ENCODE results near the gene CXXC5.
"Not testable (repeated sequence)": the region's sequence is repeated elsewhere in the genome, so short reads cannot be mapped to it uniquely, and the experiment has no call there.

CXXC5 gene

GRCh38 chr5:139696894-139697658, 48.9 kb downstream of the CXXC5 start:
- DNase-seq = no peak

DNA sequence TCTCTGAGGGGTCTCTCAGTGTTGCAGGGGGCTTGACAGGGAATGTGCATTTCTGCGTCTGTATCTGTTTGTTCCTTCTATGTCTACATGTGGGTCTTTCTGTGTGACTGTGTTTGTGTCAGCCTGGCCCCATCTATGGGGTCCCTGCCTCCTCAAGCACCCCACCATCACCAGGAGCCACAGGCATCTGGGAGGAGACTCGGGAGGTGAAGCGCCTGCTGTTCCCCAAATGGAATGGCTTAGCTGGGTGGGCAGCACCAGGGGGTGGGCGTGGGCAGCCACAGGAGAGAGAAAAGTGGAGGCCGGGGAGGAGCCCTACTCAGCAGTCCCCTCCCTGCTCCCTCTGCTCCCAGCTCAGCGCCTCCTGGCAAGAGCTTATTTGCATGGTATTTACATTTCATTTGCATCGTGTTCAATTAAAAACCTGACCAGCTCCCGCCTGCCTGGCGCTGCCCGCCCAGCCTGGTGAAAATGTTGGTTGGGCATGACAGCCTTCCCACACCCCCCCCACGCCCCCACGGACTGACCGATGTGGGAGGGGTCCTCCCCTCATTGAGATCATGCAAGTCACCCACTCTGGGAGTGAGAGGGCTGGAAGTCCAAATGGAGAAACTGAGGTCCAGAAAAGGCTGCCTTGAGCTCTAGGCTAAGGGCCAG, 50.5 kb downstream of the CXXC5 start:
- peak; percentile 75 for DNase-seq

DNA sequence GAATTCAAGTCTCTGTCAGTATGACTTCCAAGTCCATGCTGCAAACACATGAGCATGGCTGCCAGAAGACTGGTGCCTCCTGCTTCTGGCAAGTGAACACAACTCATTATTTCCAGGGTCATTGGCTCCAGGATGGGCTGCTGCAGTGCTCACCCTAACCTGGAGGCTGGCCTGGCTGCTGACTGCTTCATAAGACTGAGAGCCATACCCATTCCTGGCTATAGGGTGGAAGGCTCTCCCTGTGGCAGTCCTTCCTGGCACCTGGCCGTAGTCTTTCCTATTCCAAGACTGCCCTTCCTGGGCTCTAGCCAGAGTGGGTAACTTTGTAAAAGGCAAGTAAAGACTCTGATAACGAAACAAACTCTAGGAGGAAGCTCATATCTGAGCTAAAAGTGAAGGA, 51.2 kb downstream of the CXXC5 start:
- DNase-seq = no peak

DNA sequence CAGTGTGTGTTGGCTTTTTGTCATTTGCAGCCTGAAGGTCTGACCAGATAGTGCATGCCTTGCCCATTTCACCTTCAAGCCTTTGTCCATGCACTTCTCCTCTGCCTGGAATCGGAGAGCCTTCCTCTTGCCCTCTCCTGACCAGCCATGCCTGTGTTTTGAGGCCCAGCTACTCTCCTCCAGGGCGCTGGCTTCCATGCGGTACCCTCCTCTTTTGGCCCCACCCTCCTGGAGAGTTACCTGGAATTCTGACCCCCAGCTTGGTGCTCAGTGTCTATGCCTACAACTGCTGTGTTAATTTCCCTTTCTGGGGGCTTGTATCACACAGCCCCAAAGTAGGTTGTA, 52.5 kb downstream of the CXXC5 start:
- no peak for DNase-seq

GRCh38 chr5:139701056-139701741, 53.0 kb downstream of the CXXC5 start:
- DNase-seq = no peak

GRCh38 chr5:139702548-139702947, 54.4 kb downstream of the CXXC5 start:
- no peak for DNase-seq

DNA sequence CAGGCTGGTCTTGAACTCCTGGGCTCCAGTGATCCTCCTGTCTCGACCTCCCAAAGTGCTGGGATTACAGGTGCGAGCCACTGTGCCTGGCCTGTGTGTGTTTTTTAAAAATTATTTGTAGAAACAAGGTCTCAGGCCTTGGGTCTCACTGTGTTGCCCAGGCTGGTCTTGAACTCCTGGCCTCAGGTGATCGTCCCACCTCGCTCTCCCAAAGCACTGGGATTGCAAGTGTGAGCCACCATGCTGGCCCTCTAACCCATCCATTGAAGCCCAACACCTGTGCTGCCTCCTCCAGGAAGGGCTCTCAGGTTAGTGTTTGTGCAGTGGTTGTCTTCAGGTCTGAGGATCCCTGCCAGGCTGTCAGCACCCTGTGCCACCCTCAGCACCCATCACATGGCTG, 56.6 kb downstream of the CXXC5 start:
- no peak for DNase-seq

- no peak for DNase-seq
These were observed 57.0 kb downstream of the CXXC5 start for GRCh38 chr5:139705191-139705590.

DNA sequence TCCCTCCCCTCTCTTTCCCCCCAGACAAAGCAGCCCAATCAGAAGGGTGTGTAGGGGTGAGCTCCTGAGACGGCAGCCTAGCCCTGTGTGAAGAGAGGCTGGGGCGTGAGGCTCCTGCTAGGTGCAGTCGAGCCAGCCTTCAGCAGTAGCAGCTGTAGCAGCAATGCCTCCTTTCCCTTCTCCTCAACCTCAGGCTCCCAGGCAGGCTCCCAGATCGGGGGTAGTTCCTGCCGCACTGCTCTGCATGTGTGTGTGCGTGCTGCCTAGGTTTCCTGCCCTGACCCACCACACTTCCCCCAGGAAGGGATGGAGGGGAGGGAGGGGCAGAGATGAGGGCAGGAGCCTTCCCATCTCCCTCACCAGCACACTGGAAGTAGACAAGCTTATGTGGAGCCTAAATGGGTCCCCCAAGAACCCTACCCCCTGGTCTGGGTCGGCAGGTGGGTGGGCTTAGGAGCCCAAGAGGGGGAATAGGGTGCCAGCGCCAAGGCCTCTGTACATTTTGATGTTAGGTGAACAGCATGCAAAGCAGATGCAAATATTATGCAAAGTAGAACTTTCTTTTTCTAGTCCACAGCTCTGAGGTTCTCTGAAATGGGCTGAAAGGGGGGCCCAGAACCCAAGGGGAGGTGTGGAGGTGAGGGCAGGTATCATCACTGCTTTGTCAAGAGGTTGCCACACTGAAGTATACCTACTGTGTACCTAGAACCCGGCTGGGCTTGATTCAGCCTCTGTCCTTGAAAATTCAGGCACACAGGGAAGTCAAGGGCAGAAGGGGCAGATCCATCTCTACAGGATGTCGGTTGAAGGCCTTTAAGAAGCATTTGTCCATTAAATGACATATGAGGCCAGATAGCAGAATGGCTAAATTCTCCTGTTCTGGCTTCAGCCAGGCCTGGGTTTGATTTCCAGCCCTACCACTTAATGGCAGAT, 57.8 kb downstream of the CXXC5 start:
- DNase-seq = no peak

- no peak for DNase-seq
These were observed 59.4 kb downstream of the CXXC5 start for GRCh38 chr5:139707445-139708003.

DNA sequence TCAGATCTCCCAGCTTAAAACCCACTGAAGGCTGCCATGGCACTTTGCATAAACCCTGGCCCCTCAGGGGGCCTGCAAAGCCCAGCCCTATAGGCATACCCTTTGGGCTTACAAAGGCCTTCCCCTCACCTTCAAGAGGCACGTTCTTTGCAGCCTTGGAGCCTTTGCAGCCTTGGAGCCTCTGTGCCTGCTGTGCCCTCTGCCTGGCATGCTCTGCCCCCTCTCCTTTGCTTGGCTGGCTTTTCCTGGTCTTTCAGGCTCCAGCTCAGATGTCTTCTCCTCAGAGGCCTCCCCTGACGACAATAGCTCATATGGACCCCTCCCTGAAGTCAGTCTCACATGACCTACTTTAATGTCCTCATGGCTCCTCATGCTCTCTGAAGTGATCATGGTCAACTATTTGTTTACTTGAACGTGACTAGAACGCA, 60.3 kb downstream of the CXXC5 start:
- DNase-seq = no peak

GRCh38 chr5:139708877-139709581, 60.9 kb downstream of the CXXC5 start:
- DNase-seq = peak; percentile 82

- DNase-seq = no peak
These were observed 61.6 kb downstream of the CXXC5 start for GRCh38 chr5:139709582-139710318.

DNA sequence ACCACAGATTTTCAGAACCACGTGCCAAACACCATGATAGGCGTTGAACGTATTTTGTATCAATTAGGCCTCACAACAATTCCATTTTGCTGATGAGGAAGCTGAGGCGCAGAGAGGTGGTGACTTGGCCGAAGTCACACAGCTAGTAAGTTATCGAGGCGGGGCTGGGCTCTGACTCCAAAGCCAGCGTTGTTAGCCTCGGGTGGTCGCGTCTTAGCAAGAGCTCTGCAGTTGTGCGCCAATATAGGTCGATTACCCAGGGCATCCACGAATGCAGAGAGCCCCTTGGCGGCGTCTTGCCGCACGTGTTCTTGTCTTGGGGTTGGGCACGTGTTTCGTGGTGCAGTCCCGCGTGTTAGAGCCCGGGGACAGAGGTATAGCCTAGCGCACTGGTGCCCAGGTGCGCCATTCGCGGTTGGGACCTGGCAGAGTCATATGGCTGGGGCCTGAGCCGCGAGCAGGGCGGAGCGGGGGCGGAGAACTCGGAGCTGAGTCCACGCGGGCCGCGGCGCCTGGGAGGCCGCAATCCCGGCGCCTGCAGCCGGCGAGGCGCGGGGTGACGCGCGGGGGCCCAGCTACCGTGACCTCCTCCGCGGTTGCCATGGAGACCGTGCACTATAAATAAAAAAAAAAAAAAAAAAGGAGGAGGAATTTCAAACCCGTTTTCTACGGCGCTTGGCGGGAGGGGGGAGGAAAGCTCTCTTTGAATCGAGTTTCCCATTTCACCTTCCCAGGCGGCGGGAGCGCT, 62.3 kb downstream of the CXXC5 start:
- DNase-seq = no peak

DNA sequence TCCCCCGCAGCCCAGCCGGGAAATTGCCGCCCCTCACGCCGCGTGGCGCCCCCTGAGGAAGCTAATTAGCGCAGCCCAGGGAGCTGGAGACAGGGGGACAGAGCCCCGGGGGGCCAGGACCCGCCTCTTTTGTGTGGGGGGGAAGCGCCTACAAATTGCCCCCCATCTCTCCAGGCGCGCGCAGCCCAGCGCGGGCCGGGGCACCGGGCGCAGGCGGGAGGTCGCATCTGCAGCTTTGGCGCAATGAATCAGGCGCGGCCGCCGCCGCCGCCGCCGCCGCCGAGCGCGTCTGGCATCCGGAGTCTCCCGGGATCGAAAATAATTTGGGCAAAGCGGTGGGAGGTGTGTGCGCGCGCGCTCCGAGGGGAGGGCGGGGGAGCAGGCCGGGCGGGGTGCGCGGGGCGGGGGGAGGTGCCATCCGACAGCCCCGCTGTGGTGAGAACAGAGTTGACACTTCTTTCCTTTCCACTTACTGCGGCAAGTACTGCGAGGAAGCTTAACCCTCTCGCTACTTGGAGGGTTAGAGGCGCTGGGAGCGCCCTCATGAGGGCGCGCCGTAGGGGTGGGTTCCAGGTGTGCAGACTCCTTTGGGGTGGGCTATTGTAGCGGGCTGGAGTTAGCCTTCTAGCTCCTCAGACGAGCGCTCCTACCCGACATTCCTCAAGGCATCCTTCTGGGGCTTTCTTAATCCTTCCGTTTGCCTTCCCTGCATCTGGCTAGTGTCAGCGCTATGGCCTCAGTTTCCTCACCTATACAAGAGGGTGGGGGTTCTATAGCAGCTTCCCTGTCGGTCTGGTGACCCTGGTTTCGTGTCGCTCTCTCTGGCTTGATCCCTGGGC, 63.1 kb downstream of the CXXC5 start:
- DNase-seq = no peak

GRCh38 chr5:139711906-139712224, 63.7 kb downstream of the CXXC5 start:
- no peak for DNase-seq

DNA sequence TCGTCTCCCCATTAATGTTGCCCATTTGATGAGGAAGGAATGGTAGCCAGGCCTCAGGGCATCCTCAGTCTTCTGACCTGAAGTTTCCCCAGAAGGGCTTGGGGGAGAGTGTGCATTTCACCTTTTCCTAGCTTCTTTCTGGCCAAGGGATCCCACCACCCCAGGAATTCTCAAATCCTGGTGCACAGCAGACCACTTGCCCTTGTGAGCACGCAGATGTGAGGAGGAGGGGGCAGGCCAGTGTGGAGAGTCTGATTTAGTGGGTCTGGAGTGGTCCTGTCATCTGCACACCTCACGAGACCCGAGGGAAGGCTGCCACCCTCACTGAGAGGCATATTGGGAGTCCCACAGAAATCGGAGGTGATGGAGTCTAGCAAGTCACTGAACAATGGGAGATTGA, 64.3 kb downstream of the CXXC5 start:
- DNase-seq = no peak

- not testable (repeated sequence) for DNase-seq
These were observed 65.7 kb downstream of the CXXC5 start for GRCh38 chr5:139713898-139714297.

- no peak for DNase-seq
These were observed 69.1 kb downstream of the CXXC5 start for GRCh38 chr5:139717221-139717620.

GRCh38 chr5:139718403-139718802, 70.3 kb downstream of the CXXC5 start:
- DNase-seq = not testable (repeated sequence)
